Medulla oblongata (tissue), 1 donor: ENCODE results near the gene CASQ1.

Source experiments
- DNase-seq: peaks from one replicate; pipeline ENCODE4 v3.0.0-alpha.2; 2015; ENCODE audit errors: extremely low spot score

Gene CASQ1

GRCh38 chr1:160189649-160190625 is at the start of gene CASQ1:
Gene CASQ1 (plus strand): TSS chr1:160190575. CDS start chr1:160190752, 177 bp downstream.
- peak; percentile 53 for DNase-seq

GRCh38 chr1:160143695-160144094 is 46.7 kb upstream of the CASQ1 start:
- DNase-seq = peak; percentile 65

GRCh38 chr1:160144921-160145320 is 45.5 kb upstream of the CASQ1 start:
- peak; percentile 50 for DNase-seq

GRCh38 chr1:160146107-160146506 is 44.3 kb upstream of the CASQ1 start:
- no peak for DNase-seq

GRCh38 chr1:160148121-160148520 is 42.3 kb upstream of the CASQ1 start:
- no peak for DNase-seq

- DNase-seq = no peak
Observed at GRCh38 chr1:160149233-160149632, 41.1 kb upstream of the CASQ1 start.

GRCh38 chr1:160149716-160150115 is 40.7 kb upstream of the CASQ1 start:
- DNase-seq = no peak

GRCh38 chr1:160151303-160151702 is 39.1 kb upstream of the CASQ1 start, which contains the start of gene ATP1A4:
Gene ATP1A4 (plus strand): TSS chr1:160151603. CDS start chr1:160152041, 438 bp downstream.
- DNase-seq = no peak

- no peak for DNase-seq
Observed at GRCh38 chr1:160154790-160155189, 35.6 kb upstream of the CASQ1 start.

GRCh38 chr1:160156361-160156760 is 34.0 kb upstream of the CASQ1 start:
- no peak for DNase-seq

- no peak for DNase-seq
Observed at GRCh38 chr1:160157174-160157573, 33.2 kb upstream of the CASQ1 start.

- DNase-seq = no peak
Observed at GRCh38 chr1:160158031-160158430, 32.3 kb upstream of the CASQ1 start.

- no peak for DNase-seq
Observed at GRCh38 chr1:160158534-160158933, 31.8 kb upstream of the CASQ1 start.

- no peak for DNase-seq
Observed at GRCh38 chr1:160159846-160160245, 30.5 kb upstream of the CASQ1 start.

GRCh38 chr1:160161965-160162705 is 28.2 kb upstream of the CASQ1 start:
- DNase-seq = peak; percentile 74

- DNase-seq = peak; percentile 48
Observed at GRCh38 chr1:160162931-160163330, 27.4 kb upstream of the CASQ1 start.

- no peak for DNase-seq
Observed at GRCh38 chr1:160163615-160164014, 26.8 kb upstream of the CASQ1 start.

- no peak for DNase-seq
Observed at GRCh38 chr1:160164121-160164520, 26.3 kb upstream of the CASQ1 start.

- no peak for DNase-seq
Observed at GRCh38 chr1:160166166-160166868, 24.1 kb upstream of the CASQ1 start.

- DNase-seq = no peak
Observed at GRCh38 chr1:160167056-160167455, 23.3 kb upstream of the CASQ1 start.

- no peak for DNase-seq
Observed at GRCh38 chr1:160167580-160167979, 22.8 kb upstream of the CASQ1 start.

- no peak for DNase-seq
Observed at GRCh38 chr1:160168016-160168415, 22.4 kb upstream of the CASQ1 start.
